HEK293T (cell line): Measurements from ENCODE around the gene FAM170B.

Experiments
- CTCF ChIA-PET: fragments of 350-600 bp; formaldehyde crosslinking; extraction: SDS; loops from one replicate; lab custom pipeline; 2021; ENCODE audit warnings: antibody characterized with exemption, inconsistent platforms; lab: Yijun Ruan, JAX
- POLR2A ChIA-PET: fragments of 350-600 bp; formaldehyde crosslinking; extraction: SDS; loops from one replicate; lab custom pipeline; 2020; ENCODE audit warnings: antibody characterized with exemption, inconsistent platforms; lab: Yijun Ruan, JAX
- DNase-seq: peaks from one replicate; pipeline ENCODE4 v3.0.0; 2012; ENCODE audit warnings: mixed read lengths; ENCODE audit errors: extremely low spot score
- ARNT ChIP-seq: fragments of 450-650 bp; IDR thresholded peaks from 2 replicates; pipeline ENCODE4 v1.6.1; 2017; ENCODE audit warnings: mild to moderate bottlenecking
- BHLHE40 ChIP-seq: fragments of 450-650 bp; IDR thresholded peaks from 2 replicates; pipeline ENCODE4 v1.6.1; 2016; ENCODE audit warnings: mild to moderate bottlenecking, moderate library complexity, borderline replicate concordance
- CTBP1 ChIP-seq: fragments of 450-650 bp; IDR thresholded peaks from 2 replicates; pipeline ENCODE4 v1.6.1; 2016; ENCODE audit warnings: borderline replicate concordance
- ELF4 ChIP-seq: fragments of 450-650 bp; IDR thresholded peaks from 2 replicates; pipeline ENCODE4 v1.6.1; 2017; ENCODE audit warnings: antibody characterized with exemption
- FOXA1 ChIP-seq: fragments of 450-650 bp; IDR thresholded peaks from 2 replicates; pipeline ENCODE4 v1.6.1; 2016; ENCODE audit warnings: mild to moderate bottlenecking
- FOXK2 ChIP-seq: fragments of 450-650 bp; IDR thresholded peaks from 2 replicates; pipeline ENCODE4 v1.6.1; 2016; ENCODE audit warnings: mild to moderate bottlenecking
- FOXM1 ChIP-seq: fragments of 450-650 bp; IDR thresholded peaks from 2 replicates; pipeline ENCODE4 v1.6.1; 2017; ENCODE audit warnings: mild to moderate bottlenecking, borderline replicate concordance
- HDGF ChIP-seq: fragments of 450-650 bp; IDR thresholded peaks from 2 replicates; pipeline ENCODE4 v1.6.1; 2017; ENCODE audit warnings: antibody characterized with exemption, borderline replicate concordance
- L3MBTL2 ChIP-seq: fragments of 450-650 bp; conservative IDR thresholded peaks from 2 replicates; pipeline ENCODE4 v1.6.1; 2016; ENCODE audit warnings: mild to moderate bottlenecking
- LEF1 ChIP-seq: fragments of 450-650 bp; IDR thresholded peaks from 2 replicates; pipeline ENCODE4 v1.6.1; 2017; ENCODE audit warnings: mild to moderate bottlenecking, borderline replicate concordance
- NFRKB ChIP-seq: fragments of 450-650 bp; IDR thresholded peaks from 2 replicates; pipeline ENCODE4 v1.6.1; 2016; ENCODE audit warnings: mild to moderate bottlenecking, moderate library complexity
- SP1 ChIP-seq: fragments of 450-650 bp; IDR thresholded peaks from 2 replicates; pipeline ENCODE4 v1.6.1; 2017
- SUZ12 ChIP-seq: fragments of 450-650 bp; IDR thresholded peaks from 2 replicates; pipeline ENCODE4 v1.6.1; 2016; ENCODE audit warnings: mild to moderate bottlenecking
- TARDBP ChIP-seq: fragments of 450-650 bp; IDR thresholded peaks from 2 replicates; pipeline ENCODE4 v1.6.1; 2016
- ZNF384 ChIP-seq: fragments of 450-650 bp; IDR thresholded peaks from 2 replicates; pipeline ENCODE4 v1.6.1; 2016
- TF ChIP-seq, protein P1 (sequence below): fragments of 450-650 bp; IDR thresholded peaks from 2 replicates; pipeline ENCODE4 v1.6.1; 2016

Gene FAM170B

DNA sequence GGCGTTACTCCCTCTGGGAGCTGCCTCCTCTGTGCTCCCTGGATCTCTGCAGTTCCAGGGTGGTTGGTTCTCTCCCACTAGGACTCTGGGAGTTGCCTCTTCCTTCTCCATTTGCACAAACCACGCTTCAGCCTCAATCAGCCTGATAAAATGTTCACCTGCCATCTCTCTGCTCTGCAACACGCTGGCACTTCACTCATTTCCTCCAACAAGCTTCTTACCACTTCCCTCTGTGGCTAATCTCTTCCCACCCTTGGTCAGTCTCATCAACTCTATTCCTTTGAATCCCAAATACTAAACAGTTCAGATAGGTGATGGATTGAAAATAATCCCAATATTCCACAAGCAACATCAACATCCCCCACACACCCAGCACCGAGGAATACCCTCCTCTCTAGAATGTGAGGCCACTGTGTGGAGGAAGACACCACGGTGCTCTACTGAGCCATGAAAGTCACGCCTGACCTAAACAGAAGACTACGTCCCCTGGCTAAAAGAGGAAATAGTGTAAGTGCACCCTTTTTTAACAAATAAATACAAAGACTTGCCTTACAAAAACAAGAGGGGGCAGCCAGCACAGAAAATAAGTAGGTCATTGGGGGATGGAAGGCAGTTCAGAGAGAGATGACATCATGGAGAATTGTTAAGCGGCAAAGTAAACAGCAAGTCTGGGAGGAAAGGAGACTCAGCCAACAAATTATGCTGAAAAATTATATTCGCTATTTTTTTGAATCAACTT lies 1.9 kb upstream of the FAM170B start:
- ChIA-PET CTCF (no interaction called here), POLR2A (no interaction called here)
- TF ChIP-seq ARNT: no peak
- TF ChIP-seq, protein P1, sequence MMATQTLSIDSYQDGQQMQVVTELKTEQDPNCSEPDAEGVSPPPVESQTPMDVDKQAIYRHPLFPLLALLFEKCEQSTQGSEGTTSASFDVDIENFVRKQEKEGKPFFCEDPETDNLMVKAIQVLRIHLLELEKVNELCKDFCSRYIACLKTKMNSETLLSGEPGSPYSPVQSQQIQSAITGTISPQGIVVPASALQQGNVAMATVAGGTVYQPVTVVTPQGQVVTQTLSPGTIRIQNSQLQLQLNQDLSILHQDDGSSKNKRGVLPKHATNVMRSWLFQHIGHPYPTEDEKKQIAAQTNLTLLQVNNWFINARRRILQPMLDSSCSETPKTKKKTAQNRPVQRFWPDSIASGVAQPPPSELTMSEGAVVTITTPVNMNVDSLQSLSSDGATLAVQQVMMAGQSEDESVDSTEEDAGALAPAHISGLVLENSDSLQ: no peak
- no peak for TF ChIP-seq SP1
- TF ChIP-seq CTBP1: no peak
- TF ChIP-seq SUZ12: no peak
- TF ChIP-seq ELF4: no peak
- no peak for TF ChIP-seq L3MBTL2
- no peak for TF ChIP-seq NFRKB
- TF ChIP-seq FOXM1: no peak
- TF ChIP-seq BHLHE40: no peak
- no peak for TF ChIP-seq ZNF384
- no peak for TF ChIP-seq HDGF
- TF ChIP-seq LEF1: no peak
- no peak for TF ChIP-seq TARDBP
- no peak for TF ChIP-seq FOXA1
- no peak for TF ChIP-seq FOXK2
- no peak for DNase-seq

DNA sequence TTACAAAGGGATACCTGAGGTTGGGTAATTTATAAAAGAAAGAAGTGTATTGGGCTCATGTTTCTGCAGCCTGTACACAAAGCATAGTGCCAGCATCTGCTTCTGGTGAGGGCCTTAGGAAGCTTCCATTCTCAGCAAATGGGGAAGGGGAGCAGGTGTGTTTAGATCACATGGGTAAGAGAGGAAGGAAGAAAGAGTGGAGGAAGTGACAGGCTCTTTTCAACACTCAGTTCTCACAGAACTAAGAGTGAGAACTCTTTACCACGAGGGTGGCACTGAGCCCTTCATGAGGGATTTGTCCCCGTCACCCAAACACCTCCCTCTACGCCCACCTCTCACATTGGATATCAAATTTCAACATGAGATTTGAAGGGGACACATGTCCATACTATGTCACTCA lies 506 bp upstream of the FAM170B start:
- ChIA-PET POLR2A (no interaction called here), CTCF (no interaction called here)
- no peak for TF ChIP-seq SP1
- no peak for DNase-seq

DNA sequence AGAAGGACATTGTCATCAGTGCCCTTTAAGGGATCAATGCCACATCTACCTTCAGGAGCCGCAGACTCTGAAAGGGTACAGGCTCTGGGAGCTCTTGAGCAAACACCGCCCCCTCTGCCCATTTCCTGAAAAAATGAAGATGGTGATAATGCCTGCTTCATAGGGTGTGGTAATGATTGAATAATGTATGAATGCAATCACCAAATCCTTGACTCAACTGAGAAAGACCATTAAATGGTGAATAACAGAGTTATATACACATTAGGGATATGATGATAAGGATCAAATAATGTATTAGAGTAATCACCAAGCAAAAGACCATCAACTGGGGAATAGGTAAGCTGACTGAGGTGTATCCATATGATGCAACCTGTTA lies 1.5 kb downstream of the FAM170B start:
- CTCF ChIA-PET: no interaction called here
- no peak for TF ChIP-seq TARDBP
- no peak for TF ChIP-seq NFRKB
- no peak for TF ChIP-seq HDGF
- no peak for TF ChIP-seq FOXA1
- TF ChIP-seq SUZ12: no peak
- TF ChIP-seq ZNF384: no peak
- TF ChIP-seq BHLHE40: no peak
- no peak for TF ChIP-seq FOXK2
- no peak for TF ChIP-seq ELF4
- TF ChIP-seq LEF1: no peak
- POLR2A ChIA-PET: no interaction called here
- no peak for DNase-seq

DNA sequence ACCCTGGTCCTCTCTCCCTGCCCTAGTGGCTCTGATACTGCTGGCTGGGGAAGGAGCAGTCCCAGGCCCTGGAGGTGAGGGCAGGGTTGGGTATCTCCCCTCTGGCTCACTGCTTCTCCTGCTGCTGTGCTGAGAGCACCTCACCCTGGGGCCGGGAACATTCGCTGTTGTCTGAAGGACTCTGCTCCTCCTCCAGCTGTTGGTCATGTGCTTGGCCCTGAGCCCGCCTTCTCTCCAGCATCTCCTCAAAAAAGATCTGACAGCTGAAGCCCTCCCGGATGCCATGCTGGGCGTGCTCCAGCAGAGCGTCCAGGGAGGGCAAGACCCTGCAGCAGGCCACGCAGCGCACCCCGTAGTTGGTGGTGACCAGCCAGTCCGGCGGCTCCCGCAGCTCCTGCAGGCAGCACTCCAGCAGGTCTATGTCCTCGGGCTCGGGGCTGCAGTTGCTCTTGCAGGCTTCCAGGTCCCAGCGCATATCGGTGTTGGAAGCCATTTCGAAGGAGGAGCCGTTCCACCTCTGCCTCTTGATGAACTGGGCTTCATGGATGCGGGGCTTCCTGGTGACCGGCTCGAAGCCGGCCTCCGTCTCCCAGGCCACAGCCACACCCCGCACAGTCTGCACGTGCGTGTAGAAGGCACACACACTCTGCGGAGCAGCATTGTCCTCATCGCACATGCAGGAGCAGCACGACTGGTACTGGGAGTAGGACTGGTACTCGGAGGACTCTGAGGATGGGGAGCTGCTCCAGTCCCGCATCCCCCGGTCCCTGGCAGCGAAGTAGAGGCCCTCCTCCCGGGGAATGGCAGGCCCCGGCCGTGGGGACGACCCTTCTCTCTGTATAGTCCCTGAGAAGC lies 2.1 kb downstream of the FAM170B start:
- TF ChIP-seq ZNF384: no peak
- no peak for TF ChIP-seq TARDBP
- no peak for TF ChIP-seq FOXK2
- TF ChIP-seq FOXA1: no peak
- TF ChIP-seq, protein P1: no peak
- no peak for TF ChIP-seq BHLHE40
- TF ChIP-seq ELF4: no peak
- no peak for TF ChIP-seq SUZ12
- CTCF ChIA-PET: no interaction called here
- POLR2A ChIA-PET: no interaction called here
- no peak for DNase-seq

DNA sequence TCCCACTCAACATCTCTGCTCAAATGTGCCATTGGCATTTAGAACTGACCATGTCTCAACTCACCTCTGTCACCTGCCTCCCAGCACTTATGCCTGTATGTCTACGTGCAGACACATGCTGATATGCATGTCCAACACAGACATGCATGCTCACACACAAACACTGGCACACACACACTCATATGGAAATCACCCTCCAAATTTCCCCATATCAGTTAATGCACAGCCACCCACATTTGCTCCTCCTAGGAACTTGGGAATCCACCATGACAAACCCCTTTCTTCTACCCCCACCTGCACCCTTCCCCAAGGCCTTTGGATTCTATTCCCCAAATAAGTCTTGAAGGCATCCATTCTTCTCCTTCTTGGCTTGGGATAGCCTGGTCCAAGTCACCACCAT lies 4.4 kb downstream of the FAM170B start:
- CTCF ChIA-PET: no interaction called here
- POLR2A ChIA-PET: no interaction called here
- TF ChIP-seq FOXK2 (no peak), SUZ12 (no peak), FOXM1 (no peak), BHLHE40 (no peak), ZNF384 (no peak), L3MBTL2 (no peak), HDGF (no peak), TARDBP (no peak), CTBP1 (no peak), FOXA1 (no peak), SP1 (no peak), ELF4 (no peak), ARNT (no peak)
- TF ChIP-seq, protein P1: no peak
- DNase-seq: no peak

DNA sequence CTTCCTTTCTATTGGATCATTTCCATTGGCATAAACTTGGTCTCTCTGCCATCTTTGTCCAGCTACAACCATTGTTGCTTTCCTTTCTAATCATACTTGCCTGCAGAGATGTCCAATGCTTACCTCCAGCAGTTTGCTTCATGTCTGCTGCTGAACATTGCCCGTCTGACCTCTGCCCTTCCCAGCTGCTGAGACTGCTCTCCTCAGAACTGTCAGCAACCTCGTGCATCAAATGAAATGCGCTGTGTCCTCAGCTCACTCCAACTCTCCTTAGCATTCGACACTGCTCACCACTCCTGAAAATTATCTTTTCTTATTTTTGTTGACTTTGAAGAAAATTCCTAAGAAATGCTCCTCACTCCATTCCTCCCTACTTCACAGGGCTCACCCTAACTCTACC lies 5.0 kb downstream of the FAM170B start:
- TF ChIP-seq ZNF384 (no peak), FOXA1 (no peak), LEF1 (no peak), CTBP1 (no peak), L3MBTL2 (no peak), SP1 (no peak), BHLHE40 (no peak), ARNT (no peak), ELF4 (no peak), HDGF (no peak), SUZ12 (no peak), NFRKB (no peak), TARDBP (no peak), FOXM1 (no peak)
- TF ChIP-seq, protein P1: no peak
- DNase-seq: no peak
- CTCF ChIA-PET: interaction anchor here (1.4 kb wide), 1 partner anchor 11 kb away, joined by 3 read pairs; no protein-coding TSS in a partner anchor
- POLR2A ChIA-PET: no interaction called here
